Pulmonary artery endothelial cell (primary cell): ENCODE data around the gene ADI1. TPM values are rescaled to one million over a fixed set of nuclear protein-coding genes. Genes with fewer than 3 reads are reported as not detected.

ENCODE experiments used
- DNase-seq: peaks from one replicate; pipeline ENCODE4 v3.0.0-alpha.2; 2011; ENCODE audit warnings: low read depth, low spot score
- total RNA-seq: library from RNA; depleted of rRNA; stranded (reverse); fragments of >200 nt; gene quantifications from 2 replicates; pipeline ENCODE4 v1.2.3, GENCODE V29; 2014

The ADI1 gene, protein sequence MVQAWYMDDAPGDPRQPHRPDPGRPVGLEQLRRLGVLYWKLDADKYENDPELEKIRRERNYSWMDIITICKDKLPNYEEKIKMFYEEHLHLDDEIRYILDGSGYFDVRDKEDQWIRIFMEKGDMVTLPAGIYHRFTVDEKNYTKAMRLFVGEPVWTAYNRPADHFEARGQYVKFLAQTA
- 38.6 and 48.2 TPM in 2 replicates for total RNA-seq

DNA sequence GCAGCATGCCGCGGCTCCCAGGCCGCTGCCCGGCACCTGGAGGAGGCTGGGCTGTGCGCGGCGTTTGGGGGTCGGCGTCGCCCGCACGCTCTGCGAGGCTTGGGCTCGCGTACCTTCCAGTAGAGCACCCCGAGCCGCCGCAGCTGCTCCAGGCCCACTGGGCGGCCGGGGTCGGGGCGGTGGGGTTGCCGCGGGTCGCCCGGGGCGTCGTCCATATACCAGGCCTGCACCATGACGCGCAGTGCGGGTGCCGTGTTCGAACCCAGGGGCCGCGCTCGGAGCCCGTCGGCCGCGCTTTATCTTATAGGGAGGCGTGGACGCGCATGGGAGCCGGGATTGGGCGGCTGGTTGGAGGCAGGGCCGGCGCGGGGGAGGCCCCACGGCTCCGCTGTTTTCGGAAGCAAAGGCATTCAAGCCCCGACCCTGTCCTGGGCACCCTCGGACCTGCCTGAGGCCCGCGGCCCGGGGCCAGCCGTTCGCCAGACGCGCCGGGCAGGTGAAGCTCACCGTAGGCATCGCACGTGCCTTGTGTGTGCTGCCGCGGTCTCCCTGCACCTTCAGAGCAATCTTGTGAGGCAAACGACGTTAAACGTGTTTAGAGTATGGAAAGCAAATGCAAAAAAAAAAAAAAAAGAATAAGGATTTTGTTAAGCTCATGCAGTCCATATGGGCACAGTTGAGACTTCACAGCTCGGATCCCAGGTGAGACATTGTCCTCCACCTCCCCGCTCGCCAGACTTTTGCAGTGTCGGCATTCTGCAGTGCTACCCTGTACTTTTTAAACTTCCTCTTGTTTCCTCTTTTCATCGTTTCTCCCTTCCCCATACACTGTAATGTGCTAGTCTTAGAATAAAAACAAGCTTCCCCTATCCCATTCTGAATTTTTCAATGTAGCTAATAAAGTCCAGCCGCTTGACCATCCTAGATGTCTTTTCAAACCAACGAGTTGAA, at the start of gene ADI1:
TSS of gene ADI1 (minus strand) at position 277 of the 951 bp plus-strand sequence. CDS start at position 233, 44 bp downstream.
- no peak for DNase-seq

DNA sequence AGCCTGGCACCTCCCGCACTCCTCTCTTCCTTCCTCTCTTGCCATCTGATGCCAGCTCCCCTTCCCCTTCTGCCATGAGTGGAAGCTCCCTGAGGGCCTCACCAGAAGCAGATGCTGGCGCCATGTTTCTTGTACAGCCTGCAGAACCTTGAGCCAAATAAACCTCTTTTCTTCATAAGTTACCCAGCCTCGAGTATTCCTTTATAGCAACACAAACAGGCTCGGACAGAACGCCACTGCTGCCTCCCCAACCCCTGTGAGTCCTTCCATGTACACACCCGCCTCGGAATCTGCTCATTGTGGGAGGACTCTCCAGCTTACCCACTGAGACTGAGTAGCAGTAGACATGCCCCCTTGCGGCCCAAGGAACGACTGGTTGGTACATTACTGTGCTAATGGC, 47.5 kb upstream of the ADI1 start:
- DNase-seq = no peak

DNA sequence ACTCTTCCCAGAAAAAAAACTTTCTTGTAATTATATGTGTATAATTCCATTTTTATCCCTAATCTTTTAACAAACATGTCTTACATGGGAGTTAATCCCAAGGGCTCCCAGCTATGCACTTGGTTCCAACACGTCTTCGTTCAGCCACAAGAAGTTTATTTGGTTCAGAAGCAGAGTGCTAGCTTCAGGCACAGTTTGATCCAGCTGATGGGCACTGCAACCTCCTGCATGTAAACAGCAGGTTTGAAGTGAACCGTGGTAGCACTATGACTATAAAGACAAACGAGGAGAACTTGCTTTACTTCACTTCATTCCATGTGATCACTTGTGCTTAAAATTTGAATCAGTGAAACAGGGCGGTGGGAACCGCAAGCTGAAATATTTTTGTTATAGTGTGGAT, 45.8 kb upstream of the ADI1 start:
- DNase-seq = no peak

DNA sequence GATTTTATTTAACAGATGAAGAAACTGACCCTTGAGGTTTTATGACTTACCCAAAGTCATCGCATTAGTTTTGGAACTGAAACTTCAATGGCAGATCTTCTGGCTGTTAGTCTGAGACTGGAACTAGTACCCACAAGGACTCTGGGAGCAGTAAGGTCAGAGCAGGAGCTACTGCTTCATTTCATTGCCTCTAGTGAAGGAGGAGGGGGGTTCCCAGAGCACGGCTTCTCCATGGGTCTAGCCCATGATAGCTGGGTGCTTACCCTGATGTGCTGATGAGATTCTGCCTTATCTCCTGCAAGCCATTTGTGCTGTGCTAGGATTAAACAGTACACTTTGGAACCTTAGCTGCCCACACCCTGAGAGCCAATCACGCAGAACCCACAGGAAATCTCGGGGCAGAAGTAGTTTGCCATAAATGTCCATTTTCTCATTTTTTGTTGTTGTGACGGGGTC, 44.2 kb upstream of the ADI1 start:
- DNase-seq = no peak

DNA sequence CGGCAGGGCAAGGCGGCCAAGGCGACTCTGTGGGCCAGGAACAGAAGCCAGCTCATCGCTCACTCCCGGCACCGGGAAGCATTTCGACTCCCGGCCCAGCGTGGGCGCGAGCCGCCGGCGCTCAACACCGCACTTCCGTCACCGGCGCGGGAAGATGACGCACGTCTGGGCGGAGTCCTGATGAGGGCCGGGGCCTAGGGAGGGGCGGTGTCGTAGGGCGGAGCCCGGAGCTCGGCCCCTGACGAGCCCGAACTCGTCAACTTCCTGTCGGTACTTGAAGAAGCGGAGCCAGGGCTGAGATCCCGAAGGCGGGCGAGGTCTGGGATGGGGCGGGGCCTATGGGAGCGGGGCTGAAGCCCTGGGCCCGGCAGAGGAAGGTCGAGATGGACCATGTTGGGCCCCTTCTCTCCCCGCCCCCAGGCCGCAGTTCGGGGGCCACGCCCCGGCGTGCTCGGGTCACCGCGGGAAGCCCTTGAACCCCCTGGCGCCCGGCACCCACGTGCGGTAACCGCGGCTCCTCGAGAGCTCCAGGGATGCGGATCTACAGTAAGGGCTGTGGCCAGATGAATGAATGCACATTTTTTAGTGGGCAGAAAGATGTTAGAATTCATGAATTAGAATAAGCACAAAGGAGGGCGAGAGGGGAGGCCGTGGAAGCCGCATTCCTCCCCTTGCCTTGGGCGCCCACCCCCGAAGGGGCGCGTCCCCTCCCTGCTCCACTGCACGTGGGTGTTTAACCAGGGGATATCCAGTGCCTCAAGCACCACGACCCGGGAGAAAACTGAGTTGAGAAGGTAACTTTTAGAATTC, 39.1 kb upstream of the ADI1 start, which contains the start of gene RNASEH1:
TSS of gene RNASEH1 (minus strand) at position 129 of the 810 bp plus-strand sequence. CDS start at position 56, 73 bp downstream.
- DNase-seq = peak; percentile 95

DNA sequence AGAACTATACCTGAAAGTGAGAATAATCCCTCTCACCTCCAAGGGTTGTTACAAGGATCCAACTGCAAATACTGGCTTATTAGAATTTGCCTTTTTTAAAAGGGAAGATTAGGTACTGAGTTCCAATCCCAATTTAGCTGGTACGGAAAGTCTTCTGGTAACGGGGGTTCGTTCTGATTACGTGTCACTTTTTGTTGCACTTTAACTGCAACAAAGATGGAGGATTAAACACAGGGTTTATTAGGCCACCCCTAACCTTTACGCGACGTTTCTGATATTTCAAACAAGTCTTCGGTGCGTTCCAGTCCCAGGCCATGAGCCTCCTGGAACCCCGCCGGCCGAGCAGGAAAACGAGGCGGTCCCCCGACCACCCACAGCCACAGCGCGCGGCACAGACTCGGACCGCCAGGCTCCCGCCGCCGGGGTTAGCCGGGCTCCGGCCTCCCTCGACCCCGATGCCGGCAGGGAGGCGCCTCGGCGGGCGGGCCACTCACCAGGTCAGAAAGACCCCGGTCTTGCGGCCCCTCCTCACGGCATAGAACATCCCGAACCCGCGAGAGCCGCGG, 38.4 kb upstream of the ADI1 start:
- DNase-seq = no peak

DNA sequence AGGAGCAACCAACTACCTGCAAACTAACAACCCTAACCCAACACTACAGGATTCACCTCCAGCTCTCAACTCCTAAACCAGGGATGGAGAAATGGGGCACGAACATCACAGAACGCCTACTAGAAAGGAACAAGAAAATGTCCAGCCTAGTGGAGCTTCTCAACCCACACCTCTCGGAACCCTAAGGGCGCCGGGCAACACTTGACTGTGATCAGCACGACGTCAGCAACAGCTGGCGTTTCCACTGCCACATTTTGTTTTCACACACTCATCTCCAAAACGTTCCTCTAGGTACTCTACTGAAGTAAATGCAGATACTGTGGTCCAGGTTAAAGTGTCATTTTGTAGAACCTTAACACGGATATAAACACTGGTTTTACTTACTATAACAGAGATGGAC, 34.6 kb upstream of the ADI1 start:
- no peak for DNase-seq

DNA sequence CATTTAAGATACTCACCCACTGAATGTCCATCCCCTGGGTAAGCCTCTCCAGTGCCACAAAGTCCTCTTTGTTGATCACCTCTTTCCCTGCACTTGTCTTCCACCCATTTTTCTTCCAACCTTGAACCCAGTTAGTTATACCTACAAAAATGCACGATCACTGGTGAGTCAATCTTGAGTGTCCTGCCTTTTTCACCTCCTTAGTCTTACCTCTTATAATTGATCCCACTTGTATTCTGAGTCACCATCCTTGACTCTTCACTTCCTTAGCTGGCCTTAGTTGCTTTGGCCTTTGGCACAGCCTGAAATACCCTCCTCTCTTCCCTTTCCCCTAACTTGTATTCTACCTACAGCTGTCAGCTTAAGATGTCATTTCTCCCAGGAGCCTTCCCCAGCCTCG, 28.6 kb upstream of the ADI1 start:
- DNase-seq = no peak

DNA sequence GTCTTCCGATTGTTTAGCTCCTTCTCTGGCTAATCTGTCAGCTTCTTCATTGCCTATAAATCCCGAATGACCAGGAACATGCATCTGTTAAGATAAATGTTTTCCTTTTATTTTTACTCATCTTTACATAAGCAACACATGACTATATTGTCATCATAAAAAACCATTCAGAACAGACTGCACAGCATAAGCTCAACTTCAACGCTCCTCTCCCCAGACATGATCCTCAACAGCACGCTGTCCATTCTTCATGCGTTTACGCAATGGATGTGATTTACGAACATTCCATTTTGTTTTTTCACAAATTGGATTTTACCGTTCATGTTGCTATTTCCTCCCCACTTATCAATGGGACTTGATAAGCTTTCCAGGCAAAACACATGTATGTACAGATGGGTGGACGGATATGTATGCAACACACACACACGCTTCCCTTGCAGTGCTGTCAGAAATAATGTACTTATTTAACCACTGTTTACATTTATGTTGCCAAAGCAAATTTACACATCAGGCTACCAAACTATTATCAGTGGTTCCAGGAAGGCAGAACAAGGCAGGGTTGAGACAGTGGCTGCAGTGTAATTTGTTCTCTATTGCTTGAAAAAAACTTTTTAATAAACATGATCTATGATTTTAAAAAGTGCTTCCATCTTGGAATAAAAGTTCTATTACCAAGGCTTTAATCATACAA, 26.6 kb upstream of the ADI1 start:
- no peak for DNase-seq

DNA sequence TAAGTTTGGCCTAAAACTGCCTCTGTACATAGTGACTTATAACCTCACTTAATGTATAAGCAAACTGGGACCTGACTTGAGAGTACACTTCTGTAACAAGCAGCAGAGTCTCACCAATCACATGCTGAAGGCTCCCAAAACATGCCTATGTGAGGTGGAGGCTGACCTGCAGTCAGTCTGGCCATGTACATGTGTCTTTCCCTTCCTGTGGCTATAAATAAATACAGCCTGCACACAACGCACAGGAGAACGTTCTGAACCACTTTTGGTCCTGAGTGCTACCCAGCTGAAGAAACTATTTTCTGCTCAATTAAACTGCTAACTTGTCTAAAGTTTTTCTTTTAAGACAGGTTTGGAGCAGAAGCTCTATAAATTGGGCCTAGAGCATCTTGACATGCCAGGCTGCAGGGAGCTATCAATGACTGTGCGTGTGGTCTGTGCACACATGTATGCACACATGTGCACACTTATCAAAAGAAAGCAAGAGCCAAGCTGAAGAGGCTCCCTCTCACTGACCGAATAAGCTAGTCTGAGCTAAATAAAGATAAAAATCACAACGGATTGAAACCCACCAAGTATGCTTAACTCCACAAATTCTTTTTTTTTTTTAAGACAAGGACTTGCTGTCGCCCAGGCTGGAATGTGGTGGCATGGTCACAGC, 23.8 kb upstream of the ADI1 start:
- DNase-seq = no peak

DNA sequence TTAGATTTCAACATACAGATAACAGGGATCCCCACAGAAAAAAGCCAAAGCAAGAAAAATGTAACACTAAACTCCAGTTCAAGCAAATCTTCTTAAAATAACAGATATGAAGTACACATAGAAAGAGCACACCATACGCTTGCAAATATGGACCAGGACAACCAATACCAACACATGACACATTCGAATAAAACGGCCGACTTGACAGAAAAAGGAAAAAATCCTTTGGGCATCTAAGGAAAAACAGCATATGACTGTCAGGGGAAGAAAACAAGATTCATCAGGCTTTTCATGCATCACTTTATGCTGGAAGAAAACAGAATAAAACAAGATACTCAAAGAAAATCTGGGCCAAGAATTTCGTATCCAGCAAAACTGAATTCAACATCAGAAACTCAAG, 22.8 kb upstream of the ADI1 start:
- no peak for DNase-seq

DNA sequence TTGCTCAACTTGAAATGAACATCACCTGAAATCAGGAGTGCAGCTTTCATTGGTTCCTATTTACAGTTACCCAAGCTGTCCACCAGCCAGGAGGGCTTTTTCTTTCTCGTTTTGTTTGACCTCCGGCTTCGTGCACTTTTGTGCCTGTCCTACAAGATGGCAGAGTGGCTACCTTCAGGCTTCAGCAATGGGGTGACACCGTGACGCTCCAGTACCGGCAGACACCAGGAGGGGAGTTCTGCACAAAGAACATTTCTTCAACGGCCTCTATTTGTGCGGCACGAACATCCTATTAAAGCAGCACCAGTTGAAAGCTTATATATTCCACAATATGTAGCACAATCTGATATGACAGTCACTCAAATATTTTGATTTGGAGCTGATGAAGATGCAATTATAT, 20.5 kb upstream of the ADI1 start:
- no peak for DNase-seq

DNA sequence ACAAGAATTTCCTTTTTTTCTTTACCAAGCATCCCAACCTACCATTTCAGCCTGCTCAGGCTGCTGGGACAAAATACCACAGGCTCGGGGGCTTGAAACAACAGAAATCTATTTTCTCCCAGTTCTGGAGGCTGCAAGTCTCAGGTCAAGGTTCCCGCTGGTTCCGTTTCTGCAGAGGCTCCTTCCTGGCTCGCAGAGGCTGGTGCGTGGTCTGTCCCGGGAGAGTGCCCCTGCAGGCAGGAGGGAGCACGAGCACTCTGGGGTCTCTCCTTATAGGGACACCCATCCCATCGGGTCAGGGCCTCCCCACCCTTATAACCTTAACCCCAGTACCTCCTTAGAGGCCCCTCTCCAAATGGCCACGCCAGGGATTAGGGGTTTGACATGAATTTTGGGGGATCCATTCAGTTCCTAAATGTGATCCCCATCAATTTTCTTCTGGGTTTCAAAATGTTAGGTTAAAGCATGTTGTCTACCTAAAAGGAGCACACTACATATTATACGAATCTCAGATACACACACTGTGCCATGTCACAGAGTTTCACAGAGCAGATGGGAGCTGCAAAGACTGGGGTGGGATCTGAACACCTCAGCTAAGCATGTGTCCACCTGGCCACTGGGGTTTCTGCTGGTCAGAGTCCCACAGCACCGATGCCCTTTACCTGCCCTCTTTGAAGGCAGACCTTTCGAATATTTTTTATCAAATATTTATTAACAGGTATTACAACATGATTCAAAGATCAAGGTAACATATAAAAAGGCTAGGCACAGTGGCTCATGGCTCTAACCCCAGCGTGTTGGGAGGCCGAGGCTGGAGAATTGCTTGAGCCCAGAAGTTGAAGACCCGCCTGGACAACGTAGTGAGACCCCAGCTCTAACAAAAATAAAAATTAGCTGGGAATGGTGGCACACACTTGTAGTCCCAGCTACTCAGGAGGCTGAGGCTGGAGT, 17.6 kb upstream of the ADI1 start:
- DNase-seq = no peak

DNA sequence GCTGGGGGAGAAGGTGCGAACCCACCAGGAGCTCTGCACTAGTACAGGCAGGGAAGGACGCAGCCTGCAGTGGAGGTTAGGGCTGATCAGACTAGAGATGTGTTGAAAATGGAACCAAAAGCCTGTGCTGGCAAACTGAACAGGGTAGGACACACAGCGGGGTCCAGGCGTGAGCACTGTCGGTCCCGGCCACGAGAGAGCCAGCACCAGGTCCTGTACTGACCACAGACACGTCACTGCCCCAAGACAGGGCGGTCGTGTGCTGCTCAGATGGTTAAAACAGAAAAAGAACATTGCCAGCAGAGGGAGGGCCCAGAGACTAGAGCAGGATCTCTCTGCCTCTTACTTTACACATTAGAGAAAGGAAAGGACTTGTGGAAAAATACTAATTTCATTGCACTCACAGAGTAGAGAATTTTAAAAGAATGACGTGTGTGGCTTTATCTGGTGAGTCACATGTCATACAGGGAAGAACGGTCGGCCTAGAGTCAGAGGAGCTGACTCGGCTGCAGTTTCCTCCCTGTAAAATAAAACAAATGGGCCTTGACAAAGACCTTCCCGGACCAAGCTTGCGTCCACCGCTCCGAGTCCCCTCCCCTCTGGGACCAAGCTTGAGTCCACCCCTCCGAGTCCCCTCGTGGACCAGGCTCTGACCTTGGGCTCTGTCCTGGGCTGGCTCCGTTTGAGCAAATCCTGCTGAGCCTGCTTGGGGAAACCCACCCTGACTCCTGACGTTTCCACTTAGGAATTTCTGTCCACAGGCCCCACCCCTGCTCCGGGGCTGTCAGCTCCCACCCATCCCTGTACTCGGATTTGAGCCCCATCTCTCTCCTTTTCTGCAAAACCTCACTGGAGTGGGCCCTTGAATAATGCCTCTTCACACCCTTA, 16.7 kb upstream of the ADI1 start:
- peak; percentile 49 for DNase-seq

DNA sequence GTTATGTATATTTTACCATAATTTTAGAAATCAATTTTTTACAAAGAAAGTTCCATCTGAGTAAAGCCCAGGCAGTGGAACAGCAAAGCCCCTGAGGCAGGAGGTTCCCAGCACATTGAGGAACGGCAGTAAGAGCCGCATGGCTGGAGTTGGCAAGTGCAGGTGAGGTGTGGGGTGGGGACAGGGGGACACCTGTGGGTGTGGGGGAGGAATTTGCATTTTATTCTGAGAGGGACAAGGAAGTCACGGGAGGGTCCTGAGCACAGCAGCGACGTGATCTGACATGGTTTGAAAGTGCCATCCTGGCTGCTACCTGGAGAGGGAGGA, 16.1 kb upstream of the ADI1 start:
- DNase-seq = no peak

DNA sequence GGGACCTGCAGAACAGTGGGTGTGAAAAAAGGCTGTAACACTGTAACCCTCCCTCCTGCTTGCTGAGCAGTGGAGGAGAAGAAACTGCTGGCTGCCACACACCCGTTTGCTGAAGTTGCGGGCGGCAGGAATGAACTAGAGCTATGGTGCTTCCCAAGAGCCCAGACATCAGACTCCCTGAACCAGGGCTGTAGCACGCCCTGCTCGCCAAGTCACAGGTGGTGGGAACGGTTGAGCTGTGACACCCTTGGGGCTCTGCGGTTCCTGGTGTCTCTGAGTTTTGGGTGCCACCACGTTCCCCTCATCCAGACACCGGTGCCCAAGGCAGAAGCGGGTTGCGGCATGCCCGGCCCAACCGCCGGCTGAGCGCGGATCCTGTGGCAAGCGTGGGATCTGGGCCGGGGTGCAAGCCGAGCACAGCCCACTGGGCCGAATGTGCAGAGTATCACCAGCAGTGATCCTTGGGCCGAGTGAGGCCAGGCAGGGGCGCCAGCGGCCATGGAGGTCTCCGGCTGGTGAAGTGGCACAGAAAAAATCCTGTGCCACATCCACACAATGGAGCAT, 15.0 kb upstream of the ADI1 start:
- no peak for DNase-seq

DNA sequence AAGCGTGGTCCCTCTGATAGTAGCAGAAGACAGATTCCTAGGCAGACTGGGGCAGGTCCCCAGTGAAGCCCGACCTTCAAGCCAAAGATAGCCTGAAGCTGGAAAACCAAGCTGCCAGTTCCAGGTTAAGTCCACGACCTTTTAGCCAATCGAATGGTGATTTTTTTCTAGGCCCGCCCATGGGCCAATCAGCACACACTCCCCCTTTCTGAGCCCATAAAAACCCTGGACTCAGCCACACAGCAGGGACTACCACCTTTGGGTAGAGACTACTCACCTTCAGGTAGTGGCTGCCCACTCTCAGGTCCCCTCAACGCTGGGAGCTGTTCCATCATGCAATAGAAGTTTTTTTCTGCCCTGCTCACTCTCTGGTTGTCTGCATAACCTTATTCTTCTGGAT, 14.5 kb upstream of the ADI1 start:
- DNase-seq = no peak

DNA sequence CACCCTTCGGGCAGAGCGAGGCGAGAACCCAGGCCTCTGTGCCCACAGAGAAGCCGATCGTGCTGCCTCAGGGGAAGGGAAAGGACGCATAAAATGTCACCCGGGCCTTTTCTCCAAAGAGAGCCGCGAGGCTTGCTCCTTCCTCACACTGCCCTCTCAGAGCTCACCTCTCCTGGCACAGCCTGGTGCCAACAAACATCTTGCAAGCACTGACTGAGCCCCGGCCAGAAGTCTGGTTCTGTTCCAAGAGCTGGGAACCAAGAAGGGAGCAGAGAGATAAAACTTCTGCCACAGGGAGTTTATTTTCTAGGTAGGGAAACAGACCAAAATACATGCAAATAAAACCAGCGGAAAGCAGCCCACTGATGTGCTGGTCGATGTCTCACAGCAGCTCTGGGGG, 13.6 kb upstream of the ADI1 start:
- DNase-seq = no peak
